ENCODE data around the gene COL4A2.

Gene COL4A2

GRCh38 chr13:110306960-110307766 is at the start of gene COL4A2, which contains the start of gene COL4A1:
Gene COL4A2, plus strand, starts transcription at chr13:110307284. Its CDS starts 620 bp downstream, at chr13:110307904.
Gene COL4A1, minus strand, starts transcription at chr13:110307157. Its CDS starts 130 bp downstream, at chr13:110307027.
- DNase-seq: no peak

GRCh38 chr13:110257408-110257807 is 49.7 kb upstream of the COL4A2 start:
- DNase-seq: no peak

GRCh38 chr13:110258876-110259631 is 48.0 kb upstream of the COL4A2 start:
- DNase-seq: no peak

- no peak for DNase-seq
Measured at GRCh38 chr13:110259651-110260050, 47.4 kb upstream of the COL4A2 start.

GRCh38 chr13:110261166-110262081 is 45.7 kb upstream of the COL4A2 start:
- DNase-seq: no peak

GRCh38 chr13:110262082-110262436 is 45.0 kb upstream of the COL4A2 start:
- no peak for DNase-seq

GRCh38 chr13:110262508-110263291 is 44.4 kb upstream of the COL4A2 start:
- DNase-seq: no peak

- no peak for DNase-seq
Measured at GRCh38 chr13:110263404-110263803, 43.7 kb upstream of the COL4A2 start.

GRCh38 chr13:110263888-110264287 is 43.2 kb upstream of the COL4A2 start:
- no peak for DNase-seq

GRCh38 chr13:110264685-110265275 is 42.3 kb upstream of the COL4A2 start:
- no peak for DNase-seq

GRCh38 chr13:110265341-110265681 is 41.8 kb upstream of the COL4A2 start:
- no peak for DNase-seq

GRCh38 chr13:110265682-110266430 is 41.2 kb upstream of the COL4A2 start:
- DNase-seq: no peak

- DNase-seq: no peak
Measured at GRCh38 chr13:110266431-110266809, 40.7 kb upstream of the COL4A2 start.

GRCh38 chr13:110266983-110267382 is 40.1 kb upstream of the COL4A2 start:
- DNase-seq: no peak

GRCh38 chr13:110268061-110268460 is 39.0 kb upstream of the COL4A2 start:
- no peak for DNase-seq

- no peak for DNase-seq
Measured at GRCh38 chr13:110268576-110269185, 38.4 kb upstream of the COL4A2 start.

GRCh38 chr13:110269509-110270185 is 37.4 kb upstream of the COL4A2 start:
- no peak for DNase-seq

- DNase-seq: no peak
Measured at GRCh38 chr13:110270507-110270906, 36.6 kb upstream of the COL4A2 start.

- DNase-seq: no peak
Measured at GRCh38 chr13:110271313-110271712, 35.8 kb upstream of the COL4A2 start.

- DNase-seq: no peak
Measured at GRCh38 chr13:110272227-110272626, 34.9 kb upstream of the COL4A2 start.

Measured in activated CD8-positive, alpha-beta memory T cell treated with anti-CD3 and anti-CD28 coated beads, Interleukin-2, amount 50 U/mL, for 48 hours (primary cell).